Activated naive CD8-positive, alpha-beta T cell (primary cell): ENCODE results near the gene COX8A.
"Not testable (repeated sequence)": the region's sequence is repeated elsewhere in the genome, so short reads cannot be mapped to it uniquely, and the experiment has no call there.

Source experiments
- H3K27ac Mint-ChIP-seq: one replicate; pipeline ENCODE4 v1.8.0; 2021; ENCODE audit warnings: mixed read lengths
- H3K27me3 Mint-ChIP-seq: one replicate; pipeline ENCODE4 v1.8.0; 2021; ENCODE audit warnings: mixed read lengths
- H3K36me3 Mint-ChIP-seq: one replicate; pipeline ENCODE4 v1.8.0; 2021; ENCODE audit warnings: mixed read lengths
- H3K4me1 Mint-ChIP-seq: one replicate; pipeline ENCODE4 v1.8.0; 2021; ENCODE audit warnings: low read depth, mixed read lengths
- H3K4me3 Mint-ChIP-seq: one replicate; pipeline ENCODE4 v1.8.0; 2021; ENCODE audit warnings: mild to moderate bottlenecking, mixed read lengths
- H3K9me3 Mint-ChIP-seq: one replicate; pipeline ENCODE4 v1.8.0; 2021; ENCODE audit warnings: low read depth, mixed read lengths

COX8A gene

DNA sequence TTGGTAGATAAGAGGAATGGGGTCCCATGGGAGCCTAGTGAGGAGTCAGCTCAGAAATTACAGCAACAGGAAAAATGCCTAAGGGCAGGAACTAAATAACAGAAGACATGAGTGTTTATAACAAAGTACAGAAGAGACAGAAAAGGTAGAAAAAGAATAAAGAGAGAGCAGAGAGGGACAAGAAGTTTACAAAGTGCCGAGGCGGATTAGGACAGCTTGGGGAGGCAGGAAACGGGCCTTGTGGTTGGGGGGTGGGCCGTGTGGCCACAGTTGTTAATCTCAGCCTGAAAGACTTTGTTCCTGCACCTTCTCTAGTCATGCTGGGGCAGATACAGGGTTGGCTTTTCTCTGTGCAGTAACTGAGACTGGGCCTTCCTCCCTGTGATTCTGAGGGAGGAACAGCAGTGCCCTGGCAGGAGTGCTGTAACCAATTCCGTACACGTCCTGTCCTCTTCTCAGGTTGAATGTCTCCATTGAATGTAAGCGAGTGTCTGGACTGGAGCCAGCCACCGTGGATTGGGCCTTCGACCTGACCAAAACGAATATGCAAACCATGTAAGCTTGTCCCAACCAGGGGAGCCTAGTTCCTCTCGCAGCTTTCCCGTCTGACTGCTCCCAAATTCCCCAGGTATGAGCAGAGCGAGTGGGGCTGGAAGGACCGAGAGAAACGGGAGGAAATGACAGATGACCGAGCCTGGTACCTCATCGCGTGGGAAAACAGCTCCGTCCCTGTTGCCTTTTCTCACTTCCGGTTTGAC is 22.5 kb upstream of the COX8A start:
- H3K4me1 Mint-ChIP-seq, result peaks cover 25% of the 10 kb centered on the region
- no peaks in the 10 kb centered on the region for H3K36me3 Mint-ChIP-seq
- H3K9me3 Mint-ChIP-seq, result no peaks in the 10 kb centered on the region
- peak overlapping the region; percentile 48 for H3K4me3 Mint-ChIP-seq
- H3K27me3 Mint-ChIP-seq, result no peaks in the 10 kb centered on the region
- H3K27ac Mint-ChIP-seq, result peak overlapping the region; percentile 76

DNA sequence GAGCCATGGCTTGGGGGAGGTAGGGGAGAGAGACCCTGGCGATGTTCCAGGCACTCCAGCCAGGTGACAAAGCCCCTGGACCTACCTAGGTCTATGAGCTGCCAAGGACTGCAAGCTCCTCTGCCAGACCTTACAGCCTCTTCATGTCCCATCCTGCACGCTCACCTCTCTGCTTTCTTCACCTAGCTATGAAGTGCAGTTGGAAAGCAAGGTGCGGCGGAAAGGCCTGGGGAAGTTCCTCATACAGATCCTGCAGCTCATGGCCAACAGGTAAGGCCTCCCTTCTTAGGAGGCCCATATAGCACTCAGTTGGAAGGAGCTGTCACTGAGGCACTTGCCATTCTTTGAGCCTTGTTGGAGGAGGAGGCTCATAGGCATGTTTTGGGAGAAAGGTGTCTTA is 21.9 kb upstream of the COX8A start:
- Mint-ChIP-seq H3K4me1 (peaks cover 25% of the 10 kb centered on the region), H3K27ac (no peak overlapping the region), H3K9me3 (no peaks in the 10 kb centered on the region), H3K36me3 (no peaks in the 10 kb centered on the region), H3K27me3 (no peaks in the 10 kb centered on the region), H3K4me3 (peak overlapping the region; percentile 48)

DNA sequence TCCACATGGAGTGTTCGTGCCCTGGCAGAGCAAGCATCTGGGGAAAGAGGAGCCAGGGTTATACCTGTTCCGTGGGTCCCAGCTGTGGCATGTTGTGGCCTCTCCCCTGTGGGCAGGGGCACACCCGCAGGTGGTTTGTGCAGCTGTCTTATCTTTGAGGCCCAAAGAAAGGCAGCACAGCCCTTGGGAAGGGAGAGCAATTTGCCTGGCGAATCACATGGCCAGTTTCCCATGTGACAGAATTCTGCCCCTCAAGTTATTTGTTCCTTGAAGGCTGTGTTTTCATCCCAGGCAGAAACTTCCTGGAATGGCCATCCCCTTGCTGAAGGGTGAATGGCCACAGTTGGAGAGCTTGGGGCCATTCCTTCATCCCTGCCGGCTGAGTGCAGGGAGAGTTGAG is 16.4 kb upstream of the COX8A start:
- no peaks in the 10 kb centered on the region for H3K27me3 Mint-ChIP-seq
- H3K9me3 Mint-ChIP-seq, result no peaks in the 10 kb centered on the region
- H3K36me3 Mint-ChIP-seq, result no peaks in the 10 kb centered on the region
- no peak overlapping the region for H3K27ac Mint-ChIP-seq
- H3K4me3 Mint-ChIP-seq, result no peak overlapping the region
- peaks cover 14% of the 10 kb centered on the region for H3K4me1 Mint-ChIP-seq

DNA sequence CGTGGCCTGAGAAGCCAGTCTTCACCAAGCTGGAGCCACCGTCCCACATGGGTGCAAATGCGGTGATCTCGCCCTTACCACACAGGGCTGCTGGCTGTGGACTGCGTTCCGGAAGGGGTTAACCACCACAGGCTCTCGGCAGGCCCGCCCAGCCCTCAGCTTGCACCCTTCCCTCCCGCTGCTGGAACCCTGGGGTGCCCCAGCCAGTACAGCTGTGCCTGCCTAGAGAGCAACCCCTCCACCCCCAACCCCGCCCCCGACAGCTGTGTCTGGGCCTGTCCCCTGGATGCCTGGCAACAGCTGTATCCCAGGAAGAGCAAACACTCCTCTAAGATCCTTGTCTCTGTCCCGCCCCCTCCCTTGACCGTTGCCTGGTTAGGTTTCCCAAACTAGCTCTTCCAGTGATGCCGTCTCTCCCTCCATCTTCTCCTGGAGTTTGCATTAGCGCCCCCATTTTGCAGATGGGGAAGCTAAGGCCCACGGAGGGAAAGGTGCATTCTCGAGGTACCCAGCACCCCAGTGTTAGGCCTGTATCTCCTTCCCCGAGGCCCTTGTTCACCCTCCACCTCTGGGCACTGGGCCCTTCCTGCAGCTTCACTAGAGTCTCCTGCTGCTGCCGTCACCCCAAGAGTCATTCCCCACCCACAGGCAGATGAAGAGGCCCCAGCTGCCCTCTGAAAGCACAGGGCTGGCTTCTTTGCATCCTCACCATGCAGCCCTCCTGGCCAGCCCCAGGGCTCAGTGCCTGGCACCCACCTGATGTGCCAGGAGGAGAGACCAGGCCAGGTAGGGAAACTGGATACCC is 12.6 kb upstream of the COX8A start:
- H3K27me3 Mint-ChIP-seq, result no peaks in the 10 kb centered on the region
- no peaks in the 10 kb centered on the region for H3K36me3 Mint-ChIP-seq
- no peaks in the 10 kb centered on the region for H3K9me3 Mint-ChIP-seq
- H3K27ac Mint-ChIP-seq, result peak overlapping the region; percentile 28
- peaks cover 9% of the 10 kb centered on the region for H3K4me1 Mint-ChIP-seq
- no peak overlapping the region for H3K4me3 Mint-ChIP-seq

DNA sequence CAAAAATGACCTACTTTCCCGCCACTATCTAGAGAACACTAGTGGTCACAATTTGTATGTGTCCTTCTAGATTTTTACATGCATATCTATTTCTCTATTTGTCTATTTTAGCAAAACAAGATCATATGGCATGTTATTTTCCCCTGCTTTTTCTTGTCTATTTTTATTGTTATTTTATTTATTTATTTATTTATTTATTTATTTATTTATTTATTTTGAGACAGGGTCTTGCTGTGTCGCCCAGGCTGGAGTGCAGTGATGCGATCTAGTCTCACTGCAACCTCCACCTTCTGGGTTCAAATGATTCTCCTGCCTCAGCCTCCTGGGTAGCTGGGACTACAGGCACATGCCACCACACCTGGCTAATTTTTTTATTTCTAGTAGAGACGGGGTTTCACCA is 10.5 kb upstream of the COX8A start:
- not testable (repeated sequence) for H3K27ac Mint-ChIP-seq, H3K9me3 Mint-ChIP-seq

DNA sequence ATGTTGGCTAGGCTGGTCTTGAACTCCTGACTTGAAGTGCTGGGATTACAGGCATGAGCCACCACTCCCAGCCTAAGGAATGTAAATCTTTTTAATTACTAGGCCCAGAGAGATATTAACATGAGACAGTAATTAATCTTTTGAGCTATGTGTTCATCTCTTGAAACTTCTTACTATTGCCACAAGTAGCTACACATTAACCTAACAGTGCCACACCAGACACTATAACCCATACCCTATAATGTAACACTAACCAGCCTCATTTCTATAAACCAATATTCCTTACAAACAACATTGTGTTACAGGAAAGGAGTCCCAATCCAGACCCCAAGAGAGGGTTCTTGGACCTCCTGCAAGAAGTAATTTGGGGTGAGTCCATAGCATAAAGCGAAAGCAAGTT is 8.0 kb upstream of the COX8A start:
- Mint-ChIP-seq H3K27me3 (no peaks in the 10 kb centered on the region), H3K36me3 (no peaks in the 10 kb centered on the region), H3K4me3 (no peak overlapping the region), H3K27ac (no peak overlapping the region), H3K9me3 (no peaks in the 10 kb centered on the region), H3K4me1 (peaks cover 3% of the 10 kb centered on the region)

More for the DNA sequence above, 10.5 kb upstream of the COX8A start:
- not testable (repeated sequence) for H3K36me3 Mint-ChIP-seq, H3K4me1 Mint-ChIP-seq, H3K4me3 Mint-ChIP-seq, H3K27me3 Mint-ChIP-seq

DNA sequence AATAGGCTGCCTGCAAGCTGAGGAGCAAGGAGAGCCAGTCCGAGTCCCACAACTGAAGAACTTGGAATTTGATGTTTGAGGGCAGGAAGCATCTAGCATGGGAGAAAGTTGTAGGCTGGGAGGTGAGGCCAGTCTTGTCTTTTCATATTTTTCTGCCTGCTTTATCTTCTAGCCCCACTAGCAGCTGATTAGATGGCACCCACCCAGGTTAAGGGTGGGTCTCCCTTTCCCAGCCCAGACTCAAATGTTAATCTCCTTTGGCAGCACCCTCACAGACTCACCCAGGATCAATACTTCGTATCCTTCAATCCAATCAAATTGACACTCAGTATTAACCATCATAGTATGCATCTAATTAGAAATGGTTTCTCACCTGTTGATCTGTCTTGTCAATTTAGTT is 5.0 kb upstream of the COX8A start:
- Mint-ChIP-seq H3K27me3 (no peaks in the 10 kb centered on the region), H3K4me3 (no peak overlapping the region), H3K4me1 (peaks cover 8% of the 10 kb centered on the region), H3K36me3 (no peaks in the 10 kb centered on the region), H3K9me3 (no peaks in the 10 kb centered on the region), H3K27ac (no peak overlapping the region)

DNA sequence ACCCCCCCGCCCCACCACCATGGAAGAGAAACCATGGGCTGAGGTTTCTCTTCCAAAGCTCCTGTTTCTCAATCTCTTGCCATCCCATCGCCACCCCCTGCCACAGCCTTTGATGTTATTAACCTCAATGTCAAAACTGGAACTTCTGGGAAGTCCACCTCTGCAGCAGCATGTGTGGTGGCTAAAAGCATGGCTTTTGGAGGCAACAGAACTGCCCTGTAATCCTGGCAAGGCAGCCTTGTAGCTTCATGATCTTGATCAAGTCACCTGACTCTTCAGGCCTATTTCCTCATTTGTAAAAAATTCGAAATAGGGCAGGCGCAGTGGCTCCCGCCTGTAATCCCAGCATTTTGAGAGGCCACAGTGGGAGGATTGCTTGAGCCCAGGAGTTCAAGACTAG is 3.5 kb upstream of the COX8A start:
- H3K9me3 Mint-ChIP-seq, result no peaks in the 10 kb centered on the region

DNA sequence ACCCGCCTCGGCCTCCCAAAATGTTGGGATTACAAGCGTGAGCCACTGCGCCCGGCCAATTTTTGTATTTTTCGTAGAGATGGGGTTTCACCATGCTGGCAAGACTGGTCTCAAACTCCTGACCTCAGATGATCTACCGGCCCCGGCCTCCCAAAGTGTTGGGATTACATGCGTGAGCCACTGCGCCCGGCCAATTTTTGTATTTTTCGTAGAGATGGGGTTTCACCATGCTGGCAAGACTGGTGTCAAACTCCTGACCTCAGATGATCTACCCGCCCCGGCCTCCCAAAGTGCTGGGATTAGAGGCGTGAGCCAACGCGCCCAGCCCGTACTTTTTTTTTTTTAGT is 535 bp upstream of the COX8A start:
- not testable (repeated sequence) for H3K36me3 Mint-ChIP-seq, H3K27me3 Mint-ChIP-seq, H3K9me3 Mint-ChIP-seq
- Mint-ChIP-seq H3K4me3 (peak overlapping the region; percentile 100), H3K27ac (peak overlapping the region; percentile 99), H3K4me1 (peaks cover 25% of the 10 kb centered on the region)

More for the DNA sequence above, 3.5 kb upstream of the COX8A start:
- H3K4me3 Mint-ChIP-seq, result no peak overlapping the region
- H3K36me3 Mint-ChIP-seq, result no peaks in the 10 kb centered on the region
- H3K27me3 Mint-ChIP-seq, result no peaks in the 10 kb centered on the region
- peaks cover 12% of the 10 kb centered on the region for H3K4me1 Mint-ChIP-seq
- H3K27ac Mint-ChIP-seq, result no peak overlapping the region

DNA sequence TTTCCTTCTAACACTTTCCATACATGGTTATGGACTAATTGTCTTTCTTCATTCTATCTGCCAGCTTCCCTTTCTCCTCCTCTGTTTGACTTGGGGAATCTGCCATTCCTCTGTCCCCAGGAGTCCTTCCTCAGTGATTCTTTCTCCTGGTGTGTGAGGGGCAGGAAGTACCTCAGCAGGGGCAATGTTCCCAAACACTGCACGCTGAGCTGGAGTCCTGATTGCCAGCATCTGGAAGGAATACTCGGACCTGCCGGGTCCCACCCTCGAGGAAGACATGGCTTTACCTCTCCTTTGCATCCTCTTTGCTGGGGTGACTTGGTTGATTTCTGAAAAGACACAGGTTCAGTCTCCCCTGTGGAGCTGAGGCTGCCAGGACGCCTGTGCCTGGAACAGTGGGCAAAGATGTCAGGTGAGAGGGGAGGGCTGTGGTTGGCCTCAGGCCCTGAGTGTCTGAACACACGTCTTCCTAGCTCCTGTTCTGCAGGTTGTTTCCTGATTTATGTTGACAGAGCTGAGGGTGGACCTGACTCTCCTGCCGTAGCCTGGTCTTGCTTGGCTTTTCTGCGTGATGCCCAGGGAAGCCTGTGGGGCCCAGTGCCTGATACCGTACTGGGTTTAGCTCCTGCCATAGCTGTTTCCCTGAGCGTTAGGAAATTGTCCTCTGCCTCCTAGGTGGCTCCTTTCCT is 4.3 kb downstream of the COX8A start:
- Mint-ChIP-seq H3K36me3 (no peaks in the 10 kb centered on the region), H3K9me3 (no peaks in the 10 kb centered on the region), H3K27me3 (no peaks in the 10 kb centered on the region), H3K4me3 (no peak overlapping the region), H3K27ac (no peak overlapping the region), H3K4me1 (peaks cover 22% of the 10 kb centered on the region)

DNA sequence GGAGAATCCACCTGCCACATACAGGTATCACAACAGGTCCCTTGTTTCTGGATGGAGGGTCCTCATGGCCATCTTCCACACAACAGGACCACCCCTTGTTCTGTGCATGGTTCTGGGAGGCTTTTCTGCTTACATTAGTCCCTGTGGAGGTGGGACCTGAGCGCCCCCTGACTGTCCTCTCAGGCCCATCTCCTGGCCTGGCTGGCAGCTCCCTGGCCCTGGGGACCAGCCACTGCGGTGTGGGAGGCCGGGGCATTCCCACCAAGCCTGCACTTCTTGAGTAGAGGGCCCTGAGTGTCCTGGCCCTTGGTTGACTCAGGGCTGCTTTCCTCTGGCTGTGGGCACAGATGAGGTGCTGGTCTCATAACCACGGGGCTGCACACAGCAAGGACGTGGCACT is 5.0 kb downstream of the COX8A start:
- Mint-ChIP-seq H3K9me3 (no peaks in the 10 kb centered on the region), H3K27ac (no peak overlapping the region), H3K4me3 (no peak overlapping the region), H3K4me1 (peaks cover 18% of the 10 kb centered on the region), H3K27me3 (no peaks in the 10 kb centered on the region), H3K36me3 (no peaks in the 10 kb centered on the region)

DNA sequence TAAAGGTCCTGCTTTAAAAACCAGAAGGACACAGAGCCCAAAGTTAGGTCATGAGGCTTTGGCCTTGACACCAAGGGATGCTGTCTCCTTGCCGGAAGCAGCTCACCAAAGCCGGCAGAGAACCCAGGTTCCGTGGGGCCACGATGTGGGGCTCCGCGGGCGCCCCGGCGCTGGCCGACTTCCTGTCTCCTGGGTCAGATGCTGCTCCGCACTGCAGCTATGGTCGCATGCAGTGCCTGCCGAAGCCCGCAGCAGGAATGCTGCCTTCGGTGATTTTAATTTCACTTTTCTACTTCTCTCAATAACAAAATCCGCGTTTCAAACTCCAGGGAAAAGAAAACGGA is 11.4 kb downstream of the COX8A start:
- H3K9me3 Mint-ChIP-seq, result no peaks in the 10 kb centered on the region
- peak overlapping the region; percentile 96 for H3K27ac Mint-ChIP-seq
- peaks cover 25% of the 10 kb centered on the region for H3K4me1 Mint-ChIP-seq
- H3K36me3 Mint-ChIP-seq, result no peaks in the 10 kb centered on the region
- H3K27me3 Mint-ChIP-seq, result no peaks in the 10 kb centered on the region
- H3K4me3 Mint-ChIP-seq, result peak overlapping the region; percentile 97

DNA sequence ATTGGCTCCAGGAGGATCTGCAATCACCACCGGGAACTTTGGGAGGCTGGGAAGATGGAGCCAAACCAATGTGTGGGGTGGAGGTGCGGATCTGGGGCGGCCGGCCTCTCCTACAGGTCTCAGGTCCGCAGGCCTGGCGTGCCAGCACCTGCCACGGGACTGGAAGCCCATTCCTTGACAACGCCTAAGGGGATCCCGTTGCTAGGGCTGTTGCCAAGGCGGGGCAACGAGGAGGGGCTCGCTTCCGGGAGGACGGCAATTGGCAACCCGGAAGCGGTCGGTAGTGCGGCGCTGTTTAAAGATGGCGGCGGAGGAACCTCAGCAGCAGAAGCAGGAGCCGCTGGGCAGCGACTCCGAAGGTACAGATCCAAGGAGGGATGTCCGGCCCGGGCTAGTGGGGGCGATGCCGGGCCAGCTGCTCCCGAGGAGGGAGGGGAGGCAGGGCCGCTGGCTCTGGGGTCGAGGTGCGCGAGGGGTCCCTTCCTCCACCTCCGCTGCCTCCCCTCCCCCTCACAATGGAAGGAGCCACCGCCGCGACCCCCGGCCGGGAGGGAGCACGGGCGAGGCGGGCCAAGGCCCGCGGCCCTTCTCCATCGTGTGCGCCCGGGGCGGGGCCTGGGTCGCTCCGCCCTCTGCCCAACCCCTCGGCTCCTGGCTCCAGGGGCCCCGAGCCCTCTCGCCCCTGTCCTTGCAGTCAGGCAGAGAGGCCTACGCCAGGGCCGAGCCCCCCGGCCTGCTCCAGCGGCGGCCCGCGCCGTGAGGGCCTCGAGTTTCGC is 11.9 kb downstream of the COX8A start, which contains the start of gene OTUB1:
Gene OTUB1, plus strand, starts transcription at position 283 of the 776 bp plus-strand sequence. Its CDS starts 19 bp downstream, at position 302.
- Mint-ChIP-seq H3K9me3 (no peaks in the 10 kb centered on the region), H3K27me3 (no peaks in the 10 kb centered on the region), H3K4me1 (peaks cover 25% of the 10 kb centered on the region), H3K27ac (peak within 1 kb of the TSS; percentile 96), H3K4me3 (peak within 1 kb of the TSS; percentile 97), H3K36me3 (no peaks in the 10 kb centered on the region)

DNA sequence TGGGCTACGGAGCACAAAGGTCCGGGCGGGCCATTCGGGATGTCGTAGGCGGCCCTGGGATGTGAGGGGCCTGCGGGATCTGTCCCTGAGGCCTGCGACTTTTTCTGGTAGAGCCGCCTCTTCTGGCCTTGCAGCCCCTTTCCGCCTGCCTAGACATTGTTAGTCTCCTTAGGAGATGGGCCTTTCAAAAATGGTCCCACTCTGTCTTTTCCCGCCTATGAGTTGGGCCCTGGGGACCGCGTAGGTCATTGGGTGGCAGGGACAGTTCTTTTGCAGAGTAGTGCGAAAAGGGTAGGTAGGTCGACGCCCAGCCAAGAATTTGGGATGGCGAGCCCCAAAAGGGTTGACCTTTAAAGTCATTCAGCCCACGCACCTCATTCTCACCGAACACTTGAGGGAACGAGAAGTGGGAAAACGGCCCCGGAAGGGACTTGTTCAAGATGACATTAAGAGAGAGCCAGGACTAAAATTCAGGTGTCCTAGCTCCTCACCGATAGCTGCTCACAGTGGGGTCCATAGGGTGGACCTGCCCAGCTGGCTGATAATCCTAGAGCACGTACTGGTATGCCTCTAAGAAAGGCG is 12.6 kb downstream of the COX8A start:
- Mint-ChIP-seq H3K9me3 (no peaks in the 10 kb centered on the region), H3K4me3 (peak overlapping the region; percentile 77), H3K4me1 (peaks cover 29% of the 10 kb centered on the region), H3K27ac (no peak overlapping the region), H3K36me3 (peaks cover 2% of the 10 kb centered on the region), H3K27me3 (no peaks in the 10 kb centered on the region)
